Measurements from ENCODE around the gene HINT3. TPM values are rescaled to one million over a fixed set of nuclear protein-coding genes. Genes with fewer than 3 reads are reported as not detected.

The HINT3 gene
- total RNA-seq, 1 experiment from 2014 or later: 12.7 TPM

DNA sequence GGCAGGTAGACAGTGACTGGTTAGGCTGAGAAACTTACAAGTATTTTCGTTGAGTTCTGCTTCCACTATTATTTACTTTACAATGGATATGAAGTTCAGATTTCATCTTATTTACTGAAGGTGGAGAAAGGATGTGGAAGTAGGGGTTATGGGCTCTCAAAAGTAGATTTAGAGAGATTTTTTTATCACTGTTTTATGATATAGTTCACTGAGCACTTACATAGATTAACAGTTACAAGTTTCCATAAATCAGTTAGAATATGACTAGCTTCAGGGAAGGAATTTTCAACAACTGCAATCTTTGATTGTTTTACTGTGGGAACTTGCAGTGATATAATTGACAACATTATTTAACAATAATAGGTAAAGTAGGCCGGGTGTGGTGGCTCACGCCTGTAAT is 22.5 kb downstream of the HINT3 start (continued):
- TF ChIP-seq CBX3 (IDR thresholded peaks at IDR 0.05; ENCODE audit: low read depth) (no peak), EGR1 (IDR thresholded peaks at IDR 0.05; ENCODE audit: low read depth) (no peak), SIN3A (IDR thresholded peaks at IDR 0.05; ENCODE audit: low read depth) (no peak)
- TF ChIP-seq, protein P1, sequence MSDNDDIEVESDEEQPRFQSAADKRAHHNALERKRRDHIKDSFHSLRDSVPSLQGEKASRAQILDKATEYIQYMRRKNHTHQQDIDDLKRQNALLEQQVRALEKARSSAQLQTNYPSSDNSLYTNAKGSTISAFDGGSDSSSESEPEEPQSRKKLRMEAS (IDR thresholded peaks at IDR 0.05): no peak
- TF ChIP-seq, protein P2, sequence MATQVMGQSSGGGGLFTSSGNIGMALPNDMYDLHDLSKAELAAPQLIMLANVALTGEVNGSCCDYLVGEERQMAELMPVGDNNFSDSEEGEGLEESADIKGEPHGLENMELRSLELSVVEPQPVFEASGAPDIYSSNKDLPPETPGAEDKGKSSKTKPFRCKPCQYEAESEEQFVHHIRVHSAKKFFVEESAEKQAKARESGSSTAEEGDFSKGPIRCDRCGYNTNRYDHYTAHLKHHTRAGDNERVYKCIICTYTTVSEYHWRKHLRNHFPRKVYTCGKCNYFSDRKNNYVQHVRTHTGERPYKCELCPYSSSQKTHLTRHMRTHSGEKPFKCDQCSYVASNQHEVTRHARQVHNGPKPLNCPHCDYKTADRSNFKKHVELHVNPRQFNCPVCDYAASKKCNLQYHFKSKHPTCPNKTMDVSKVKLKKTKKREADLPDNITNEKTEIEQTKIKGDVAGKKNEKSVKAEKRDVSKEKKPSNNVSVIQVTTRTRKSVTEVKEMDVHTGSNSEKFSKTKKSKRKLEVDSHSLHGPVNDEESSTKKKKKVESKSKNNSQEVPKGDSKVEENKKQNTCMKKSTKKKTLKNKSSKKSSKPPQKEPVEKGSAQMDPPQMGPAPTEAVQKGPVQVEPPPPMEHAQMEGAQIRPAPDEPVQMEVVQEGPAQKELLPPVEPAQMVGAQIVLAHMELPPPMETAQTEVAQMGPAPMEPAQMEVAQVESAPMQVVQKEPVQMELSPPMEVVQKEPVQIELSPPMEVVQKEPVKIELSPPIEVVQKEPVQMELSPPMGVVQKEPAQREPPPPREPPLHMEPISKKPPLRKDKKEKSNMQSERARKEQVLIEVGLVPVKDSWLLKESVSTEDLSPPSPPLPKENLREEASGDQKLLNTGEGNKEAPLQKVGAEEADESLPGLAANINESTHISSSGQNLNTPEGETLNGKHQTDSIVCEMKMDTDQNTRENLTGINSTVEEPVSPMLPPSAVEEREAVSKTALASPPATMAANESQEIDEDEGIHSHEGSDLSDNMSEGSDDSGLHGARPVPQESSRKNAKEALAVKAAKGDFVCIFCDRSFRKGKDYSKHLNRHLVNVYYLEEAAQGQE (IDR thresholded peaks at IDR 0.05; ENCODE audit: low read depth): no peak

DNA sequence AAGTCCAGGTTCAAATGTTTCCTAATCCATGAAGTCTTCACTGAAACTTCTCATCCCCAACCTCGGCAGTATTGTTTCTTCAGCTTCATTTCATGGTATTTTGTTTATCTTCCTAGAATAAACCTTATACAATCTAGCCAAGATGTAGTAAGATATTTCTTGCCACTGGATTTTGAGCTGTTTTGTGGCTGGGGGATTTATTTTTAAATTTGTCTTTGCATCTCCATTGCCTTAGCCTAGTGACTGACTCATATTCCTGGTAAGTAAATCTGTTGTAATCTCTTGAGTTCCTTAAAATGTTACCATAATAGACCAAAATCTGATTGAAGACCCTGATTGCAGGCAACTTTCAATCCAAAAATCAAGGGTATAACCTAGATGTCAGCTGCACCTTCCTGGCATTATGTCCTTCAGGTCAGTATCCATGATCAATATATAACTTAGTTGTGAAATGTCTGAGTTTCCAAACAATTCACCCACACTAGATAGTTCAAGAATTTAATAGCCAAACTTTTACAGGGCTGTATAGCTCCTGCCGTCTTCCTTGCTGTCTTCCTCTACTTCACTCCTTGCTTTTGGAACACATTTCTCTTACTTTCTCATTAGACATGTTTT is 25.1 kb downstream of the HINT3 start:
- DNase-seq (ENCODE audit: low read depth, low spot score) (no peak), ATAC-seq (no peak)
- Histone ChIP-seq H3K79me2 (ENCODE audit: insufficient read depth, low read length) (peaks cover 13% of the 10 kb centered on the region), H2AFZ (ENCODE audit: low read depth, low read length, poor library complexity, severe bottlenecking) (no peak overlapping the region), H3K4me2 (ENCODE audit: low read length) (no peak overlapping the region), H3K27me3 (ENCODE audit: insufficient read depth, low read length) (no peaks in the 10 kb centered on the region), H3K27ac (ENCODE audit: low read depth, low read length) (no peak overlapping the region), H3K36me3 (ENCODE audit: control insufficient read depth in 1 of 2, insufficient read depth in 2 of 2, low read length in 2 of 2) (no peaks in the 10 kb centered on the region), H3K9me2 (ENCODE audit: insufficient read depth) (no peaks in the 10 kb centered on the region), H3K4me3 (replicated peaks in 1 of 2; ENCODE audit: low read depth in 1 of 2, low read length in 2 of 2) (no peak overlapping the region), H4K20me1 (ENCODE audit: insufficient read depth) (no peaks in the 10 kb centered on the region), H3K9ac (ENCODE audit: low read length) (no peak overlapping the region), H3K9me3 (ENCODE audit: control insufficient read depth in 1 of 2, insufficient read depth in 1 of 2, low read depth in 1 of 2, low read length in 2 of 2) (no peaks in the 10 kb centered on the region), H3K4me1 (ENCODE audit: control insufficient read depth in 1 of 2, insufficient read depth in 2 of 2, low read length in 2 of 2) (peaks cover 4 to 16% of the 10 kb centered on the region in 2 experiments; a peak in 3 of 4 replicates)
- intact Hi-C loops (cut with micrococcal nuclease): no loop called here
- BruUV-seq (replicated peaks): no TSS peak
- TF ChIP-seq EZH2phosphoT487 (IDR thresholded peaks at IDR 0.05; ENCODE audit: borderline replicate concordance): no peak
- TF ChIP-seq, protein P3, sequence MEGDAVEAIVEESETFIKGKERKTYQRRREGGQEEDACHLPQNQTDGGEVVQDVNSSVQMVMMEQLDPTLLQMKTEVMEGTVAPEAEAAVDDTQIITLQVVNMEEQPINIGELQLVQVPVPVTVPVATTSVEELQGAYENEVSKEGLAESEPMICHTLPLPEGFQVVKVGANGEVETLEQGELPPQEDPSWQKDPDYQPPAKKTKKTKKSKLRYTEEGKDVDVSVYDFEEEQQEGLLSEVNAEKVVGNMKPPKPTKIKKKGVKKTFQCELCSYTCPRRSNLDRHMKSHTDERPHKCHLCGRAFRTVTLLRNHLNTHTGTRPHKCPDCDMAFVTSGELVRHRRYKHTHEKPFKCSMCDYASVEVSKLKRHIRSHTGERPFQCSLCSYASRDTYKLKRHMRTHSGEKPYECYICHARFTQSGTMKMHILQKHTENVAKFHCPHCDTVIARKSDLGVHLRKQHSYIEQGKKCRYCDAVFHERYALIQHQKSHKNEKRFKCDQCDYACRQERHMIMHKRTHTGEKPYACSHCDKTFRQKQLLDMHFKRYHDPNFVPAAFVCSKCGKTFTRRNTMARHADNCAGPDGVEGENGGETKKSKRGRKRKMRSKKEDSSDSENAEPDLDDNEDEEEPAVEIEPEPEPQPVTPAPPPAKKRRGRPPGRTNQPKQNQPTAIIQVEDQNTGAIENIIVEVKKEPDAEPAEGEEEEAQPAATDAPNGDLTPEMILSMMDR (IDR thresholded peaks at IDR 0.05 in 2 of 3, conservative IDR thresholded peaks at IDR 0.05 in 1 of 3; ENCODE audit: borderline replicate concordance in 1 of 3, insufficient read depth in 1 of 3, low read depth in 2 of 3, low read length in 2 of 3): no peak
- TF ChIP-seq ELF1 (IDR thresholded peaks at IDR 0.05; ENCODE audit: borderline replicate concordance, low read depth): no peak
- RAD21 ChIA-PET (ENCODE audit: low non-redundant PET in 1 of 2, low total read pairs in 2 of 2, uncharacterized antibody in 2 of 2, unreplicated experiment in 2 of 2): no interaction called here
- POLR2A ChIA-PET: no interaction called here
- CTCF ChIA-PET: interaction anchor here (1.3 kb wide), 1 partner anchor 25 kb away, joined by 4 read pairs; no protein-coding TSS in a partner anchor
